Mucosa of gallbladder (tissue), 1 donor: ENCODE measurements around the gene PKD2L2. TPM values are rescaled to one million over a fixed set of nuclear protein-coding genes. Genes with fewer than 3 reads are reported as not detected.
"Not testable (repeated sequence)": the region's sequence is repeated elsewhere in the genome, so short reads cannot be mapped to it uniquely, and the experiment has no call there.

Source experiments
- DNase-seq: peaks from one replicate; pipeline ENCODE4 v3.0.0-alpha.2; 2020; ENCODE audit warnings: low spot score
- total RNA-seq: library from RNA; stranded (reverse); gene quantifications from one replicate; pipeline ENCODE4 v1.2.1, GENCODE V29; 2021
- donor health status: DM: no; HTN: no; CAD: no.

The PKD2L2 gene
- total RNA-seq, 1 donor from 2014 or later, result not detected

DNA sequence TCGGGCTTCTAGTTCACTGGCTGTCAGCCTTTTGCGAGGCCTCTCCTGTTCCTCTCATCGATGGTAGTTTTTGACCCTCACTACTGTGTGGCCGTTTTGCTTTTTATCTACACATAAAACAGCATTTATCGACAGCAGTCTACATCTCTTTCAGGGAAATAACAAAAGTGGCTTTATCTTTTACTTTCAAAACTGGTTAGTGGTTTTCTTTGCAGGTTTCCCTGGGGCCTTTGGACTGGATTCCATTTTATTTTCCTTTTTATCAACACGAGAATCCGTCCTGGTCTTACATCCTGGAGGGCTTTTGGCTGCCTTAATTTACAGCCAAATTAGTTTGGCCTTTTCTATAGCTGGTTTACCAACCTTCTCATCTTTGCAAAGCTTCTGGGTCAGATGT lies 793 bp upstream of the PKD2L2 start:
- no peak for DNase-seq

DNA sequence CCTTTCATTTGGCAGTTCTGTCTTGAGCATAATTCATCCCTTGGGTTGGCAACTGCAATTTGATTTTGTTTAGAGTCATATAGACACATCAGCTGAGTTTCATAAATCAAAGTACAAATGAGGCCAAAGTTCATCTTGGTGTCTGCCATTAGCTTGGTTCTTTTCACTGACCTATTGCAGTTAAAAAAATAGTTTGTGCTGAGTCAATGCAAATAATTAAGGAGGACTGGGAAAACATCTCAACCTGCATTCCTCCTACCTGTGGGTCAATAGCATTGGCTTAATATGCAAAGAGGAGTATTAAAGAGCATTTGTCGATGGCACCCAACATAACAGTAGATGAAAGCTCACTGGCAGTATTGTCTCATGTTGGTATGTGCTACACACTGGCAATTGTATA lies 1.6 kb downstream of the PKD2L2 start:
- peak; percentile 13 for DNase-seq

DNA sequence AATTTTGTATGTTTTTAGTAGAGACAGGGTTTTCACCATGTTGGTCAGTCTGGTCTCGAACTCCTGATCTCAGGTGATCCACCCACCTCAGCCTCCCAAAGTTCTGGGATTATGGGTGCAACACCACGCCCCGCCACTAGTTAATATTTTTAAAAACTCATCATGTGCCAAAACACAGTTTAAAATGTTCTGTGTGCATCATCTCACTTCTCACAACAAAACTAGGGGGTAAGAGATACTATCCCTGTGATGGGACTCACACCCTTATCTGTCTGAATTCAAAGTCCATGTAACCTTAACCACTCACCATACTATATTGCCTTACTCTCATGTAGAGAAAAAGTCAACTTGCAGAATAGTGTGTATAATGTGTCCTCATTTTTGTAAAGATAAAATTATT lies 2.6 kb downstream of the PKD2L2 start:
- DNase-seq, result no peak

DNA sequence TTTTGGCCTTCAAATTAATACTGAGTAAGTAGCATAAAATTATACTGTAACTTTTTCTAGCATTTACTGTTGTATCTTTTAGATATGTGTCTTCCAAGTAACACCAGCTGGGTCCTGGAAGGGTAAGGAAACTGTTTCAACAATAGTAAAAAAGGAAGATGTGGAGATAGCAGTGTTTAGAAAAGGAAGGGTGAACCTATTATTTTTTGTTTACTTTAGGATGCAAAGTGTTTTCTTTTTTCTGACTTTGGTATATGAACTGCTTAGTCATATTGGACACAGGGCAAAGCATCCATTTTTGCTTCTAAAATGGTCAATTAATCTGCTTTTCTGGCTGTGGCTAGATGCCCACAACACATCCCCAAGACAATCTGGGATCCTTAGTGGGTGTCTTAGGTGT lies 5.3 kb downstream of the PKD2L2 start:
- no peak for DNase-seq

DNA sequence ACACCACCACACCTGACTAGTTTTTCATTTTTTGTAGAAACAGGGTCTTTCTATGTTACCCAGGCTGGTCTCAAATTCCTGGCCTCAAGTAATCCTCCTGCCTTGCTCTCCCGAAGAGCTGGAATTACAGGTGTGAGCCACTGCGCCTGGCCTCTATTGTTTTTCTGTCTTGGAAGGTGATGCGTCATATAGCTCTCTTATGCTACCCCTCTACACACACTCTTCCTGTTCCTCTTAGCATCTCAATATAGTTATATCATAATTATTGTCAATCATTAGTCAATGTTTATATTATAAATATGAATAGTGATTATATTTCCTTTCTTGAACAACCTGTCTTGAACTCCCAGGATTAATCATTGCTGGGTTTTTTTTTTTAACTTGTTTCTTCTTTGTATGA lies 7.3 kb downstream of the PKD2L2 start:
- peak; percentile 37 for DNase-seq

DNA sequence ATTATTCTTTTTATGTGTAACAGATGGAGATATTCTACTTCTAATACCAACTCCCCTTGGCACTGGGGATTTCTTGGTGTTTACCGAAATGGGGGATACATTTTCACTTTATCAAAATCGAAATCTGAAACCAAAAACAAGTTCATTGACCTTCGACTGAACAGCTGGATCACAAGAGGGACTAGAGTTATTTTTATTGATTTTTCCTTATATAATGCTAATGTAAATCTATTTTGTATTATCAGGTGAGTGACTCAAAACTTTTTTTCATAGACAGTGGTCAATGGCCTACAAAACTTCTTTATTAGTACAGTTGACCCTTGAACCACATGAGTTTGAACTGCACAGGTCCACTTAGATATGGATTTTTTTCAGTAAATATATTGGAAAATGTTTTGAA lies 10.2 kb downstream of the PKD2L2 start:
- no peak for DNase-seq

DNA sequence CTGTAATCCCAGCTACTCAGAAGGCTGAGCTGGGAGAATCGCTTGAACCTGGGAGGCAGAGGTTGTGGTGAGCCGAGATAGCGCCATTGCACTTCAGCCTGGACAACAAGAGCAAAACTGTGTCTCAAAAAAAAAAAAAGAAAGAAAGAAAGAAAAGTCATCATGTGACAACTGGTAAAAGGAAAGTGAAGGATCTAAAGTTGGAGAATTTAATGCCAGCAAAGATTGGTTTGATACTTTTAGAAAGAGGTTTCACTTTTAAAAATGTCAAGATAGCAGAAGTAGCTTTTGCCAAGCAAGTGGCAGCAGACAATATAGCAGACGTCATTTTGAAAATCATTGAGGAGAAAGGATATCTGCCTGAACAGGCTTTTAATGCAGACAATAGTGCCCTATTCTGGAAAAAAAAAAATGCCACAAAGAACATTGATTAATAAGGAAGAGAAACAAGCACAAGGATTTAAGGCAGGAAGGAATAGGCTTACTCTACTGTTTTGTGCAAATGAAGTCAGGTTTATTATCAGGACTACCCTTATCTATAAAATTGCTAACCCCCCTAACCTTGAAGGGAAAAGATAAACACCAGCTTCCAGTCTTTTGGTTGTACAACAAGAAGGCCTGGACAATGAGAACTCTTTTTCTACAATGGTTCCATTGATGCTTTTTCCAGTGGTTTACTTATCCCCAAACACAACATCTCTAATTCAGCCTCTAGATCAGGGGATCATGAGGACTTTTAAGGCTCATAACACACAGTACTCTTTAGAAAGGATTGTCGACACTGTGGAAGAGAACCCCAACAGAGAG lies 12.0 kb downstream of the PKD2L2 start:
- no peak for DNase-seq

- no peak for DNase-seq
These were observed 13.3 kb downstream of the PKD2L2 start for GRCh38 chr5:137902408-137903133.

GRCh38 chr5:137914758-137915157 lies 25.5 kb downstream of the PKD2L2 start:
- DNase-seq, result no peak

DNA sequence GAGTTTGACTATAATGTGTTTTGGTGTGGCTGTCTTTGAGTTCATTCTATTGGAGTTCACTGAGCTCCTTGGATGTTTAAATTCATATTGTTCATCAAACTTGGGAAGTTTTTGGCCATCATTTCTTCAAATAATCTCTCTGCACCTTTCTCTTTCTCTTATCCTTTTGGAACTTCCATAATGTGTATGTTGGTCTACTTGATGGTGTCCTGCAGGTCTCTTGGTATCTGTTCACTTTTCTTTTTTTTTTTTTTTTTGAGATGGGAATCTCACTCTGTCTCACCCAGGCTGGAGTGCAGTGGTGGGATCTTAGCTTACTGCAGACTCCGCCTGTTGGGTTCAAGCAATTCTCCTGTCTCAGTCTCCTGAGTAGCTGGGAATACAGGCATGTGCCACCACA lies 27.7 kb downstream of the PKD2L2 start:
- no peak for DNase-seq

- no peak for DNase-seq
These were observed 32.7 kb downstream of the PKD2L2 start for GRCh38 chr5:137921931-137922330.

GRCh38 chr5:137923856-137924255 lies 34.6 kb downstream of the PKD2L2 start:
- DNase-seq, result no peak

DNA sequence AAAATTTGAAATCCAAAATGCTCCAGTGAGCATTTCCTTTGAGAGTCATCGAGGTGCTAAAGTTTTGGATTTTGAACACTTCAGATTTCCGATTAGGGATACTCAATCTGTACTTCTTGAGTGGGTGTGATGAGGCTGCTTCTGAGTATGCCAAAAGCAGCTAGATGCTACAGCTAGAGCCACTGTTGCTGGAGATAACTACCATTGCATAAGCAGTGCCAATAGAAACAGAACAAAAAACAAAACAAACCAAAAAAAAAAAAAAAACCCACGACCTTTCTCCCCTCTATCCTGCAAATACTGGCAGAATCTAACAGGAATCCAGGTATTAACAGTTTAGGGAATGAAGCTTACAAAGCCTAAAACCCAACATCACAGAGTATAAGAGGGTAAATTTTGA lies 43.5 kb downstream of the PKD2L2 start:
- no peak for DNase-seq

DNA sequence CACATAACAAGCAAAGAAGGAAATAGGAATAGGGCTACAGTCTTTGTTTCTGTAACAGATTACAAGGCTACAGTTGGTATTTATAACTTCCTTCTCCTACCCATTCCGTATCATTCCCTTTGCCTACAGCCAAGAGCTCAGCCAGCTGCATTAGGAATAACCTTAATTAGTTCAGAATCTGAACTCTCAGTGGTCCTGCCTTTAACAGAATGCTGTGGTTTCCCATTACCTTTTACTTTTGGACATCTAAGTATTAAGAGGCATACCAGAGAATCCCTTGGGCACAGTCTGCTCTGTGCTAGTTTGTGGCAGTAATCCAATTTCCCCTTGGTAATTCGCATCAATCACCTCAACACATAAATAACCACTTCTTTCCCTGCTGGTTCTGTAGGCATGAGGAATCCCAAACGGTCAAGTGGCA lies 44.2 kb downstream of the PKD2L2 start:
- no peak for DNase-seq

DNA sequence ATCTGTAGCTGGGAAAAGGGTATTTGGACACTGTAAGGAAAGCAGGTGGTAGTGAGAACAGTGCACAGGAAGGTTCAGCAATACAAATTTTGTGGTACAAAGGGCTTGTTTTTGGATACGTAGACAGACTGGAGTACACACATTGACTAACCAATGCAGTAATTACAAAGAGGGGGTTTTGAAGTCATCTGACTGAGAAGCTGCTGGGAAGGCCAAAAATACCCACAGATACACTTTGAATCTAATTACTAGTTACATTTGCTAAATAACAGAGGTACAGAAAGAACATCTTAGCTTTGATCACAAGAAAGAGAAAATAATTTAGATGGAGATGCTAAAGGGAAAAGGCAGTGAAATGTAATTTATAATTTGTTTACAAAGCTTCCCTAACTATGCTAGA lies 45.9 kb downstream of the PKD2L2 start:
- DNase-seq, result no peak

DNA sequence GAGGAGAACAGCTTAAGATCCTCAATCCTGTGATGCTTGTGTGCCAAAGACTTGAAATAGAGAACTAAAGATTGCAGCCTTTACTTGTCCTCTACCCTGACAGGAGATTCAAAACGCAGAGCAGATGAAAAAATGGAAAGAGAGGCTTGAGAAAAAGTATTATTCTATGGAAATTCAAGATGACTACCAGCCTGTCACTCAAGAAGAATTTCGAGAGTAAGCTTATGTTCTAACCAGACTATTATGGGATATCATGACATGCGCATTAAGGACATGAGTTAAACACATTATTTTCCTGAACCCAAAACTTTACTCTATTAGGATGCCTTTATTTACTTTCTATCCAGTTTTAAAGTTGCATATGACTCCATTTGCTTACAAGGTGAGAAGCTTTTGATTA lies 46.4 kb downstream of the PKD2L2 start:
- DNase-seq, result no peak

DNA sequence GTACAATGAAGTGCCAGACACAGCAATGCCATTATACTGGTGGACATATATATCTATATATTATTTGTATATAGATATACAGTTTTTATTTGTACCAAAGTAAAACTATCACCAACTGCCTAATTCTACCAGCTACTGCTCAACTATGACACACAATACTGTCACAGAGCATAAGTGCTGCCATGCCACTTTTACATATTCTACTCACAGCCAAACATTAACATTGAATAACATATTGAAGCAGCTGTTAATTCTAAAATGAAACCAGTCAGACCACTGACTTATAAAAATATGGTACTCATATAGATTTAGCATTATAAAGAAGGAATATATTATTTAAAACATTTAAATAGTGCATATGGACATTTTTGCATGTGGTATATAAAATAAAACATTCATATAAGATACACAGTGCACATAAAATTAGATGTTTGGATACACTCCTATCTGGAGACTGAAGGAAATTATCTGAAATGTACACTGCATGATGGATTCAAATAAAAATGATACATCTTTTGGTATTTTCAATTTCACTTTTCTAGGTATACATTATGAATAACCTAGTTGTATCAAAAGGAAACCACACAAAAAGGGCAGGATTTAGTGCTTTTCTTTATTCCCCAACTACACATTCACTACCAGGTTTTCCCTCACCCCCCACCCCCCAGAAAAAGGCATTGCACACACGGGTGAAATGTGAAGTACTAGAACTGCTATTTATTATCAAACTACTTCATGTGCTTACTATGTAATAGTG lies 48.9 kb downstream of the PKD2L2 start:
- no peak for DNase-seq

DNA sequence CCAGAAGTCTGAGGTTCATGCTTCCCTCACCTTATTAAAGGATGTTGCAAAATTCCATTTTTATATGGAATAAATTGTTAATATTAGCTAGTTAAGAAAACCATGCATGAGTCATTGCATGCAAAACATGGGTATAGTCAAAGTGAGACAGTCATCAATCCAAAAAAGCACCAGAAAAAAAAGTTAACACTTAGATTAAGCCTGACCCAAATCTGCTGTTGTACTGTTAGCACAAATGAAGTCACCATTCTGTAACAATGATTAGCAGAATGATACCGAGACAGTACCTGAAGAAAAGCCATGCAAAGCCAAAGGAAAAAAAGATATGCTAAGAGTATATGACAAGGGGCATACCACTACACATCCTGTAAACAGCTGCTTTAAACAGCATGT lies 49.5 kb downstream of the PKD2L2 start:
- no peak for DNase-seq

- no peak for DNase-seq
These were observed 50.1 kb downstream of the PKD2L2 start for GRCh38 chr5:137939331-137939730.

DNA sequence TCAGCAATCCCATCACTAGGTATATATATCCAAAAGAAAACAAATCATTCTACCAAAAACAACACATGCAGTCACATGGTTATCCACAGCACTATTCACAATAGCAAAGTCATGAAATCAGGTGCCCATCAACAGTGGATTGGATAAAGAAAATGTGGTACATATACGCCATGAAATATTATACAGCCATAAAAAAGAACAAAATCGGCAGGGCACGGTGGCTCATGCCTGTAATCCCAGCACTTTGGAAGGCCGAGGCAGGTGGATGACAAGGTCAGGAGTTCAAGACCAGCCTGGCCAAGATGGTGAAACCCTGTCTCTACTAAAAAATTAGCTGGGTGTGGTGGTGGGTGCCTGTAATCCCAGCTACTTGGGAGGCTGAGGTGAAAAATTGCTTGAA lies 55.0 kb downstream of the PKD2L2 start:
- DNase-seq, result not testable (repeated sequence)

DNA sequence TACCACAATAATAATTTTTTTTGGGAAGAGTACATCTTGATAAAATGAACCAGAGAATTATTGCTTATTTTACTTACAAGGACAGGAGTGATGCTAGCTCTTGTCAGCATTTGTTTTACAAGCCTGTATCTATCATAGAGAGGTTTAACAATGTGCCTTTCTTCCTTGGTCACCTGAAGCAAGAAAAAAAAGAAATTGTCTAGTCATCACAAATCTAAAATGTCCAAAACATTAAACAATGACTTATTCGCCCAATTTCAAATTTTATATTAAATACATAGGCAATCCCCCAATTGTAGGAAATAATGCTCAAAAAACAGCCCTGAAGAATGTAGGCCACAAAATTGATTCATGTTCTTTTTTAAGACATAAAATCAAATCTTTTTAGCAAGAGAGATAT lies 56.6 kb downstream of the PKD2L2 start:
- DNase-seq, result no peak

- peak; percentile 73 for DNase-seq
These were observed 65.0 kb downstream of the PKD2L2 start for GRCh38 chr5:137954131-137954879.
